GM12864 (cell line): ENCODE measurements around the gene SV2C.

Experiments used
- DNase-seq: peaks from one replicate; pipeline ENCODE4 v3.0.0-alpha.2; 2011; ENCODE audit warnings: low read depth
- H3K4me3 ChIP-seq: 2 replicates; pipeline ENCODE4 v1.5.1; 2011; ENCODE audit warnings: mild to moderate bottlenecking, low read depth, low read length, control low read depth
- CTCF ChIP-seq: IDR thresholded peaks from 2 replicates; pipeline ENCODE4 v1.5.1; 2011; ENCODE audit warnings: low read depth, mild to moderate bottlenecking, moderate library complexity, low read length, control low read depth, inconsistent platforms; ENCODE audit errors: missing control alignments

The SV2C gene

GRCh38 chr5:76252437-76252836 is 169.3 kb downstream of the SV2C start:
- no peak overlapping the region for H3K4me3 ChIP-seq
- no peak for TF ChIP-seq CTCF
- no peak for DNase-seq

DNA sequence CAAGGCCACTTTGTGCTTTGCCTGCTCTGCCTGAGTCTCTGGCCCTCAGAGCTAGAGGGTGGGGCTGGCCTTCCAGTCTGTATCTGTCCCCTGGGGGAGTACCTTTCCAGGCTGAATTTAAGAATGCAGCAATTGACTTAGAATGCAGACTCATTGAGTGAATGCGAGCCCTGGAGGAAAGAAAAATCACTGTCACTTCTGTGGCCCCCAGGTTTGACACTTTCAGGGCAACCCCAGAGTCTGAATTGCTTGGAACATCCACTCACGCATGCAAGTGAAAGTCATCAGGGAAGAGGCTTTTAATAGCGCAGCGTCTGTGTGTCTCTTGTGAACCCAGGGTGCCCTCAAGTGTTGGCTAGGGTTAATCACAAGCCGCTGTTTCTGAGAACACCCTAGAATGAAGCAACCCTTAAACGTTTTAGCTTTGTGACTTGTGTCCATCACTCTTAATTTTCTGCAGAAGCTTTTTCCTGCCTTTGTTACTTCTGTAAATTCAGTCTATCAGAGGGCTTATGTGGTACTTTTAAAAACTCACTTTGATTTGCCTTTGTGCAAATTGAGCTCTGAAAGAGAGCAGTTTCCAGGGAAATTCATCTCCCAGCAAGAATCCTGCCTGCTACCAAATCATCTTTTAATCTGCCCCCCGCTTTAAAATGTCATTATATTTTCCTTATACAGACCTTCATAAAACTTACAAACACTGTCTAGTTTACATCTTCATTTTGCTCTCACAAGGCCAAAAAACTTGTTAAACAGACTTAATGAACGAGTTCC is 173.1 kb downstream of the SV2C start:
- TF ChIP-seq CTCF = peak; percentile 87
- DNase-seq = peak; percentile 38

DNA sequence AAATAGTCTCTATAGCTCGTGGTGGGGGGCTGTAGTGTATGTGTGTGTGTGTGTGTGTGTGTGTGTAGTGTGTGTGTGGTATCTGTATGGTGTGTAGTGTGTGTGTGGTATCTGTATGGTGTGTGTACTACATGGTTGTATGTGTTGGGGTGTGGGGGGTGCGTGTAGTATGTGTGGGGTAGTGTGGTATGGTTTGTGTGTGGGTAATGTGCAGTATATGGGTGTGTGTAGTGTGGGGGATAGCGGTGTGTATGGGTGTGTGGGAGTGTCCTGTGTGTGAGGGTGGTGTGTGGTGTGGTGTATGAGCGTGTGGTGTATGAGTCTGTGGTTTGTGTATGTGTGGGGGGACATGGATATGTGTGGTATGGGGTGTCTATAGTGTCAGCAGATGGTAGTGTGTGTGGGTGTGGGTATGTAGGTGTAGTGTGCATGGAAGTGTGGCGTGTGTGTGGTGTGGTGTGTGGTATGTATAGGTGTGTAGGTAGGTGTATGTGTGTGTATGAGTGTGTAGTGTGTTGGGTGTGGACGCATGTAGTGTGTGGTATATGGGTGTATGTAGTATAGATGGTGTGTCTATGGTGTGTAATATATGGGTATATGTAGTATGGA is 174.1 kb downstream of the SV2C start:
- DNase-seq = no peak
- no peak overlapping the region for H3K4me3 ChIP-seq
- TF ChIP-seq CTCF = no peak

More for the DNA sequence above, 173.1 kb downstream of the SV2C start:
- no peak overlapping the region for H3K4me3 ChIP-seq

DNA sequence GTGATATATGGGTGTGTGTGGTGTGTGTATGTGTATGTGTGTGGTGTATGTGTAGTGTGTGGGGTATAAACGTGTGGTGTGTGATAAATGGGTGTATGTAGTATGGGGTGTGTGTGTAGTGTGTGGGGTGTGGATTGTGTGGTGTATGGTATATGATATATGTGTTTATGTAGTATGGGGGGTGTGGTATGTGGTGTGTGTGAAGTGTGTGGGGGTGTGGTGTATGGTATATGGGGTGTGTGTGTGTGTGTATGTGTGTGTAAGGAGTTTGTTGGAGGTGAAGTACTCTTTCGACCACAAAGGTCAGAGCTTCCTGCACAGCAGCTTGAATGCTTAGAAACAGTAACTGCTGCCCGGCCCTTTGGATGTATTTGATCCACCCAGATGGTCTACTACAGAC is 174.7 kb downstream of the SV2C start:
- H3K4me3 ChIP-seq = no peak overlapping the region
- DNase-seq = no peak
- TF ChIP-seq CTCF = no peak

DNA sequence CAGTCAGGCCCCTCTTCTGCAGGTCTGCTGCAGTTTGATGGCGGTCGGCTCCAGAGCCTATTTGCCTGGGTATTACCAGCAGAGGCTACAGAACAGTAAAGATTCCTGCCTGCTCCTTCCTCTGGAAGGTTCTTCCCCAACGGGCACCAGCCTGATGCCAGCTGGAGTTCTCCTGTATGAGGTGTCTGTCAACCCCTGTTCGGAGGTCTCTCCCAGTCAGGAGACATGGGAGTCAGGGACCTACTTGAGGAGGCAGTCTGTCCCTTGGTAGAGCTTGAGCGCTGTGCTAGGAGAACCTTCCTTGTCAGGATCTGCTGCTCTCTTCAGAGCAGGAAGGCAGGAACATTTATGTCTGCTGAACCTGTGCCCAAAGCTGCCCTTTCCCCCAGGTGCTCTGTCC is 181.5 kb downstream of the SV2C start:
- H3K4me3 ChIP-seq = no peak overlapping the region
- TF ChIP-seq CTCF = no peak
- no peak for DNase-seq

DNA sequence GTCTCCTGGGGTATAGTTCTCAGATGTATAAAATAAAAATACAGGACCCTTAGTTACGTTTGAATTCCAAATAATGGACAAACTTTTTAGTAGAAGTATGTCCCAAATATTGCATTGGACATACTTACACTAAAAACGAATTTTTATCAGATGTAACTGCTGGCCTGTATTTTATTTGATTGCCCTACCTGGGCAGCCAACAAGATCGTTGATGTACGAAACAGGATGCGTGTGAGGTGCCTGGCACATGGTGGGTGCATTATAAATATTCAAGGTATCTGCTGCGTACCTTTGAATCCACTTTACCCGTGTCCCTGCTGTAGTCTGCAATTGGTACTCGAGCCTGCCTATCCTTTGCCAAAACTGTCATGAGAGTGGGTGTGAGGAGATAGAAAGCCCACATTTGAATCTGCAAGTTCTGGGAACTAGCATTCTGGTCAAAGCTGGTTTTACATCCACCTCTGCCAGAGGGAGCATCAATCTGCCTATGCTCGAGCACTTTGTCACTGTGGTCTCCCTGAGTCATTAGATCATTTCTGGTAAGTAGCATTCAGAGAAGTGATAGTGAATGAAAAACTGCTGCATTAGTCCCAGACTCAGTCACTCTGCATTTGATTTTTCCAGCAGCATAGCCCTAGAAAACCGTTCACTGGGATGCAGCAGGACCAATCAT is 186.2 kb downstream of the SV2C start:
- TF ChIP-seq CTCF = no peak
- no peak overlapping the region for H3K4me3 ChIP-seq
- DNase-seq = no peak
